Measurements from ENCODE around the gene VPS35.

The VPS35 gene

DNA sequence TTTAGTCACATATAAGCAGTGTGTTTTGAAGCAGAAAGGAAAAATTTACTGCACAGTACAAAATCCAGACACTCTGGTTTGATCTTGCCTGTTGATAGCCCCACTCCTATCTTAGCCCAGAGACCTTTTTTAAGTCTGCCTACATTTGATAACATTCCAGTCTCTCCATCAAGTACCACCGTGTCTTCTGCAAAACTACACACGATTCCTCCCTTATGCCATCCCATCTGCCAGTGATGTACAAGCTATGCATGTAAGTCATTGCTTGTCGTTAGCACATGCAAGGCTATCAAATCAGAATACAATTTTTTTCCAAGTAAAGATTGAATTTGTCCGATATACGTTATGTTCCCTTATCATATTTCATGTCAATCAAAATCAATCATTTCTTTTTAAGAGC, 82.7 kb downstream of the VPS35 start:
- DNase-seq = no peak
